ENCODE results near the gene TAOK3.
A peak's percentile ranks its signal among the peaks of the same experiment; 100 is the strongest.
"Not testable (repeated sequence)": the region's sequence is repeated elsewhere in the genome, so short reads cannot be mapped to it uniquely, and the experiment has no call there.

The TAOK3 gene

DNA sequence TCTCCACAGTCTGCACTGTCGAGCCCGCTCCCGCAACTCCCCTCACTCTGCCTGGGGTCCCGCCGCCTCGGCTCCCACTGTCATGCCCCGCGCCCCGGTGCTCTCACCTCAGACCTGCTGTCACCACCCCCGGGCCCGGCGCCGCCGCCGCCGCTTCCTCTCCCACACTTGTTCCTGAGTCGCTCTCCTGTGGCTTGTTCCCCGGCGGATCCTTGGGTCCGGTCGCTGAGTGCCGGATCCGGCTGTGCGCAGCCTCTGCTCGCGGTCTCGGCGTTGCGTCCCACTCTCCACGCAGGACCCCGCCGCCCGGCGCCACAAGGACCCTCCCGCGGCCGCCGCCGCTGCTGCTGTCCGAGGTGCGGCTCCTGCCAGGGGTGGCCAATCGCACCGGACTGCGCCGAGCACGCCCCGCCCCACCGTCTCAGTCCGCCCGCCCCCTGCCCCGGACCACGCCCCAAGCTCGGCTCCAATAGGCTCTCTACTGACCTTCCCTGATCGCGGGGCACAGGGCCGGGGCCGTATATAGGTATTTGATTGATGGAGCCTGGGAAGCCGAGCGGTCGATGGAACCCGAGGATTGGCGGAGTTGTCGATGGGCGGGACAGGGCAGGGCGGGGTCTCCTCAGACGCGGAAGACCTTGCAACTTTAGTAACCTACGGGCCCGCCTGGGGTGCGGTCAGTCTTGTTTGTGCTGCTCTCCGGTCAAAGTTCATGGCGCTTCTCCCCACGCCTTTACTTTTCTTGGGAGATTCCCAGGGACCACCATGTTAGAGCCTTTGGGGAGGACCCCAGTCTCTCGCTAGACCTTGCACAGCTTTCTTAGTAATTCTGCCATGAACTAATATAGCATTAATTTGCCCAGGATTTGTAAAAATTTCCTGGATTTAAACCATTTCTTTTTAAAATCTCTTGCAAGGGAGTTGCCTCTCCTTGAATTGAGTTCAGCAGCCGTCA is at the start of gene TAOK3:
TAOK3 (minus strand) TSS at position 367 of the 955 bp plus-strand sequence. CDS start 117,340 bp downstream, outside the sequence.
- DNase-seq (ENCODE audit: low read depth, low spot score), result peak; percentile 99

DNA sequence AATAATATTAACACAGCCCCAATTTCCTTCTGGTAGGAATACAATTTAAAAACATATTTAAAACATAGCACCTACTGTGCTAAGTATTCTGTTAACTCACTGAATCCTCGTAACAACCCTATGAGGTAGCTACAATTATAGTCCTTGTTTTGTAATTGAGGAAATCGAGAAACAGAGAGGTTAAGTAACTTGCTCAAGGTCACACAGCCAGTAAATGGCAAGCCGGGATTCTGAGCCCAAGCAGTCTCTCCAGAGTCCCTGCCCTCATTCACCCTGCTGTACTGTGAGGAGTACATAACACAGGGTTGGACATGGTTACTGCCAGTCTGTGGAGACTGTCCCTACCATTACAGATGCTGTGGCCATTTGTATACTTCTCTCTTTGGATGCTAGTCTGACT is 48.0 kb upstream of the TAOK3 start:
- no peak for DNase-seq (ENCODE audit: low read depth, low spot score)

DNA sequence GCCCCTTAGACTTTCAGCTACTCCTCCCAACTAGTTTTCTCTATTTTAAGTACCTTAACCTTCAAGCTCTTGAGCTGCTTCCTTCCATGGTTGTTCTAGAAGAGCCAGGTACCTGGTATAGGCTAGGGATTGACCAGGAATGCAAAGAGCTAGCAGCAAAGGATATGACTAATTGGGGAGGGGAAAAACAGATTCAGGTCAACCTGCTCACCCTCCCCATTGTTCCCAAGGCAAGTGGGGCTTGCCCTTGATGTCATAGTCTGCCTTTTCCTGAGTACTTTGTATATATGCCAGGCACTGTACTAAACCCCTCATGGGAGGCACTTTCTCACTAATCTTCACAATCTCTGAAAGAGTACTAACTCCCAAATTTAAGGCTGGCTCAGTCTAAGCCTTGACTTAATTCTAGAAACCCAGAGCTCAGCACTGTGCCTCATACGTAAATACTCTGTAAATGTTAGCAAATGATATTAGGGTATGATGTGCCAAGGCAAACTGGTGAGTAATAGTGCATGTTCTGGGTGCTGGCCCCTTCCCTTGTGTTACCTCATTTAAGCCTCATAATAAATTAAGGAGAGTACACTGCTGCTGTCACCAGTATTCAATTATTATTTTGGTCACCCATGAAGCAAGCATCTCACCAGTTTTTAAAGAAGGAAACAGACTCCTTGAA is 45.8 kb upstream of the TAOK3 start:
- no peak for DNase-seq (ENCODE audit: low read depth, low spot score)

DNA sequence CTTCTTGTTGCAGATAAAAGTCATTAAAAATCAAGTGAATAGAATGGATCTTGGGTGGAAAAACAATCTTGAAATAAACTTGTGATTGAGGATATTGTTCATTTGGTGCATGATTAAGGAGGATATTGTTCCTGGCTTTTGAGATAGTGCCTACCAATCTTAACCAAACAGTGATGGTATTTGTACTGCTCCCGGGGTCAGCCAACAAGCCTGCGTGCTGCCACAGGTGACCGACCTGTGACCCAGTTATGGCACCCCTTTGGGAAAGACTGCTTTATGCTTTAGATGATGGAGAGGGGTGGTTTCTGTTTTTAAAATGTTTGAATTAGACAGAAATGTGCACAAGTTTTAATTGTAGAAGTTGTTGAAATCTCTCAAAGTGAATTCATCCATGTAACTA is 45.2 kb upstream of the TAOK3 start:
- DNase-seq (ENCODE audit: low read depth, low spot score), result no peak

DNA sequence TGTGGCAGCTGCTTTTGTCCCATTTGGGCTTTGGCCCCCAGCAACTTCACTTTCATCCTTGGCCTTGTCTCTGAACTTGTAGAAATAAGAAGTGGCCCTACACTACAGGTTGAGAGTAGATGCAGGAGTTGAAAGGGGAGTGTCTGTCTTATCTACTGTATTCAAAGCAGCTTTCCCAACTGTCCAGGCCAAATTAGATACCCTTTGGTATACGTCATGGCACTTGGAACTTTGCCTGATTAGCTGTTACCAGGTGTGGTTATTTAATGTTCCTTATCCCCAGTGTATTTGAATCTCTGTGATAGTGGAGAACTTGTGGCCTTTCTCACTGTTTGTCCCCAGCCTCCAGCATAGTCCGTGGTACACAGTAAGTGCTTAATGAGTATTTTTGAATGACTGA is 37.1 kb upstream of the TAOK3 start:
- no peak for DNase-seq (ENCODE audit: low read depth, low spot score)

DNA sequence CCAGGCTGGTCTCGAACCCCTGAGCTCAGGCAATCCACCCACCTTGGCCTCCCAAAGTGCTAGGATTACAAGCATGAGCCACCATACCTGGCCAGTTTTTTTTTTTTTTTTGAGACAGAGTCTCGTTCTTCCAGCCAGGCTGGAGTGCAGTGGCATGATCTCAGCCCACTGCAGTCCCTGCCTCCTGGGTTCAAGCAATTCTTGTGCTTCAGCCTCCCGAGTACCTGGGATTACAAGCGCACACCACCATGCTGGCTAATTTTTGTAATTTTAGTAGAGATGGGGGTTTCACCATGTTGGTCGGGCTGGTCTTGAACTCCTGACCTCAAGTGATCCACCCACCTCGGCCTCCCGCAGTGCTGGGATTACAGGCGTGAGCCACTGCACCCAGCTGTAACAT is 35.5 kb upstream of the TAOK3 start:
- not testable (repeated sequence) for DNase-seq (ENCODE audit: low read depth, low spot score)

DNA sequence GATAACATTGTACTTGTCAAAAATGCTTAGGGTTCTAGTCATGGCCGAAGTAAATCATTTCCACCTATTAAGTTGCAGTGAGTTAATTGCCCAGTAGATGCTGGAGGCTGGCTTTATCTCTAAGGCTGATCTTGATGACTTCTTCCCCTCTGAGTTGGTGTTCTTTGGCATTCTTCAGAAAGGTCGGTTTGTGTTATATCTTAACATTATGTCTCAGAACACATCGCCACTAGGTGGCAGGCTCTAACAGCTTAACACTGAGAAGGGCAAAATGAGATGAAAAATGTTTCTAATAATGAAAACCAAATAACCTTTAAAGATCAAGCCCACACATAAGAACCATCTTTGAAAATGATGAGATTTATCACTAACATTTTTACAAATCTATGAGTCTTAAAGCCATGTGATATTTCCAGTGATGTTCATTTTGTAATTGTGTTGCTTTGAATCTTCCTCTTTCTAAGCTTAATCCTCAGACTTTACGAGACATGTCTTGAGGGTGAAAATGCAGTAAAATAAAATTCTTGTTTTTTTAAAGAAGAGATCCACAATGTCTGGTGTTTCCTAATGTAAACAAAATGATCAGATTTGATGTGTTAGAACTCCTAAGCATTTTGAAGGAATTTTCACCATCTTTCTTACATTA is 32.3 kb upstream of the TAOK3 start:
- DNase-seq (ENCODE audit: low read depth, low spot score), result peak; percentile 52

DNA sequence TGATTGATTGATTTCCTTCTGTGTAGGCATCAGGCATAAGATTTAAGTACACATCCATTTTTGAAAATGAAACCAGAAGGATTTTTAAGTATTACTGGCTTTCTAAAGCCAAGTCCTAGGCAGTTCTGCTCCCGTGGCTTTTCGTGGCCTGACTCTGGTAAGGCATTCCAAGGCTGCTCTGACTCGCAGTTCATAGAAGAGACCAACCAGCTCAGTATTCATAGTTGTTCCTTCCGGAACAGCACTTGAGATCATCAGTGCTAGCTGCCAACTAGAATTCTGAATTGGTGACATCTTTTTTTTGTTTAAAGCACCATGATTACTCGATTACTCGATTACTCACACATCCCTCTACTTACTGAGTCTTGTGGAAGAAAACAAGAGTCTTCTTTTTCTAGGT is 29.5 kb upstream of the TAOK3 start:
- no peak for DNase-seq (ENCODE audit: low read depth, low spot score)

DNA sequence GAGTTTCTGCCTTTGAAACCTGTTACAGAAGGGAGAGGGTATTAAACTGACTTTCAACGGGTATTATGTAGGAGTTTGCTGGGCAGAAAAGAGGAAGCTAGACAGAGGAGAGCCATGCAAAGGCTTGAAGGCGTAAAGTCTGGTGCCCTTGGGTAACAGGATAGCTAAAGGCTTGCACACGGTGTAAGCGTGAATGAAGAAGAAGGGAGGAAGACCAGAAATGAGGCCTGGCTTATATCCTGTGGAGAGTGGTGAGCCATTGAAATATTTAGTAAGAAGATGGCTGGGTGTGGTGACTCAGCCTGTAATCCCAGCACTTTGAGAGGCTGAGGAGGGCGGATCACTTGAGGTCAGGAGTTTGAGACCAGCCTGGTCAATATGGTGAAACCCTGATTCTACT is 26.2 kb upstream of the TAOK3 start:
- DNase-seq (ENCODE audit: low read depth, low spot score), result no peak

DNA sequence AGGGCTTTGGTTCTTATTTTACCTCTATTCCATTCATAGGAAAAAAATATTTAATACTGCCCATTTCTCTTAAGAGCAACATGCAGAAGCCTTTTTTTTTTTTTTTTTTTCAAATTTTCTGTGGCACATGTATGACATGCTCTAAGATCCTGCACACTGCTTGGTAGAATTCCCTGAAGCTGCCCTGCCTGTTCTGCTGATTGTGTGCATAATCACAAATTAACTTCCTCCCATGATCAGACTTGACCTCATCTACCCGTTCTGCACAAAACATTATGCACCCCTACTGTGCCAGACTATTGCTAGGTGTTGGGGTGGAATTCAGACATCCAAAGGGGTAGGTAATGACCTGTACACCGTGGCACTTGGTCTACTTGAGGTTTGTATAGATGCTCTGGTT is 25.8 kb upstream of the TAOK3 start:
- DNase-seq (ENCODE audit: low read depth, low spot score), result no peak

DNA sequence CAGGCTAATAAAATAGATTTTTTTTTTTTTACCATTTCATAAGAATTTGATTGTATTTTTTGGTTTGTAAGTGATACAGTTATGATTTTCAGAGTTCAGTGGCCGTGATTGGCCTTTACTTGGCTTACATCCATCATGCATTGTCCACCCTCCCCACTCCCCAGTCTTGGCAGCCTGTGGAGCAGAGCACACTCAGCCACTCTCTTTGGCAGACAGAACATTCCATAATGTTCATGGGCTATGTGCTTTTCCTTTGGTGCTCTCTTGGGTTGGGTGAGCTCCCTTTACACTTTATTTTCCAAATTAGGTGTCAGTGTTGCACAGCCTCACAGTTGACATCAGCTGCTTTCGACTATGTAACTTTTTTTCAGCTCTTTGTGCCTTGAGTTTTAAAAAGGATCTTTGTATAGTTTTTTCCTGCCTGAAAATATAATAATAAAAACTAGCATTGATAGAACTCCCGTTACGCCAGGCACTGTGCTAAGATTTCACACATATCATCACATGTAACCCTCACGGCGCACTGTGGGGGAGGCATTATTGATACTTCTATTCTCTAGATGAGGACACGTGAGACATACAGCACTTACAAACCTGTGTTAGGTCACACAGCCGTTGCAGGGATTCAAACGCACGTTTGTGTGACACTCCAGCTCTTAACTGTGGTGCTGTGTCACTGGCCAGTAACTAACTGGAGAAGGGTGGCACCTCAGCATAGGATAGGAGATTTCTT is 25.2 kb upstream of the TAOK3 start:
- DNase-seq (ENCODE audit: low read depth, low spot score), result no peak

DNA sequence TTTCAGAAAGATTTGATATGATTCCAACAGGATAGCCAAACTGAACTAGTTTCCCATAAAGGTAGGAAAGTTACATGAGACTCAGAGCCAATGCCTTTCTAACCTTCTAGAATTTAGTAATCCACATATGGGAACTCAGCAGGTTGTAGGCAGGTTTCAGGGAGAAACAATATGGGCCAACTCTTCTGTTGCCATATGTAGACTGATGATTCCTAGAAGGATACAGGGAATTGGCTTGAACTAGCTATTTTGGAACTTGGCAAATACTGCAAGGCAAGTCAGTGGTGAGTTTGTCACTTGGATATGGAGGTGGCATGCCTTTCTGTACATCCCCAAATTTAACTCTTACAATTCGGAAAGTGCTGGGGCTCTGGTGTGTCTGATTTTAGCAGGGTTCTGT is 19.1 kb upstream of the TAOK3 start:
- DNase-seq (ENCODE audit: low read depth, low spot score), result no peak

DNA sequence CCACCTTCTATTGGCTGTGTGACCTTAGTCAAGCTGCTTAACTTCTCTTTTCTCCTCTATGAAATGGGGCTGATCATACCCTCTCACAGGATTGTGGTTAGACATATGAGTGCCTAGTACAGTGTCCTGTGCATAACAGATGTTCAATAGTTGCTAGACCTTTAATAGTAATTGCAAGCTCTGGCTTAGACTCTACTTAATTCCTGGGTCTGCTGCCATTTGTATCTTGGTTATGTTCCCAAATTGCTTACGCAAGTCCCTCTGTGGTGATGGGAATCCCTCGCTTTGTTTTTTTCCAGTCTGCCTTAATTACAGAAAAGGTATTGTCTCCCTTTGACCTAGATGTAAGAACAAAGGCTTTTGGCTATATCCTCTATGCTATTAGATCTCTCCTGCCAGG is 18.7 kb upstream of the TAOK3 start:
- DNase-seq (ENCODE audit: low read depth, low spot score), result no peak

DNA sequence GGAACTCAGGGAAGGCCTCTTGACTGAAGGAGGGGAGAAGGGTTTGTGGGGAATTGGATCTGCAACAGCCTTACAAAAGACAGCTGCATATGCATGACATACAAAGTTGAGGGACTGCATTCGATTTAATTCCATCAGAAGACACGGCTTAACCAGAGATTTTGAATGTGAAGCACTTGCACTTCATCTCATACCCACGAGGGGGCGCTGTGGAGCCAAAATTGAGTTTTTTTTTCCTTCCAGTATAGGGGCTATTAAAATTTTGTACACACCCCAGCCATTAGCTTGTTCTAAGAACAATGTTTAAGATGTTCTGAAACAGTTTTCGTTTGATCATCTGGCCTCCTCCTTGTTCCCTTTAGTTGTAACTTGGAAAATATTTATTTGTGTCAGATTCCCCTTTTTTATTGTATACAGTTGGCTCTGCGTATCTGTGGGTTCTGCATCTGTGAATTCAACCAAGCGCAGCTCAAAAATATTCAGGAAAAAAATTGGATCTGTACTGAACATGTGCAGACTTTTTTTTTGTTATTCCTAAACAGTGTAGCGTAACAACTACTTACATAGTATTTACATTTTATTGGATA is 5.3 kb upstream of the TAOK3 start:
- peak; percentile 66 for DNase-seq (ENCODE audit: low read depth, low spot score)

DNA sequence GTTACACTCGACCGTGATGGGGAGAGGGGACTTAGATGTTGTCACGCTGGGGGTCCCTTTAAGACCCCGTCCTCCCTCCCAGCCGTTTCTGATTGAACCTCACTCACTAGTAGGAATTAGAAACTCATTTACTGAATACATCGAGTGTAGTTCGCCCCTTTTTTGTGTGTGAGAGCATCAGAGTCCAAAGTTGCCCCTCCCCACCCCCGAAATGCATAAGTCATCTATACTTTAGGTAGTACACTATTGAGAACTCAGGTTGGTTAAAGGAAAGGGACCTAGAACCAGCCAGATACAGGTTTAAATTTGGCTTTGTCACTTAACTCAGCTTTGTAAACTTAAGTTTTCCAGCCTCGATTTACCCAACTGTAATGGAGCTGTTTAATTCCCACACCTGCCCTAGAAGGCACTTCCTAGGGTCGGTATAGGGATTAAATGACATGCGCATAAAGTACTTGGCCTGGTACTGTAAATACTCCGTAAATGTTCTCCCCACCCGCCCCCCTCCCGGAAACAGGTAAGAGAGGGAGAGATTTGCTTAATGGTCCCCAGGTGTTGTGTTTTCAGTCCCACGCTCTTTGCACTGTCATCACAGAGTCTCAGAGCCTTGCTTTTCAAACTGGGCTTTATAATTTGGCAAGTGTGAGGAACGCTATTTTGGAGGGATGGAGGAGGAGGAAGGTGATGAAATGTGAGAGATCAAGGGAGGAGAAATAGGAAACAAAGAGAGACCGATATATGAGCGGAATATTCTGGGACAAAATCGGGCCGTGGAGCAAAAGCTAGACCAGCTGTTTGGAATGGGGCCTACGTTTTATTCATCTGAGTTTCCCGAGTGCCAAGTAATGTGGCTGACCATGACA is 4.5 kb upstream of the TAOK3 start:
- peak; percentile 13 for DNase-seq (ENCODE audit: low read depth, low spot score)

DNA sequence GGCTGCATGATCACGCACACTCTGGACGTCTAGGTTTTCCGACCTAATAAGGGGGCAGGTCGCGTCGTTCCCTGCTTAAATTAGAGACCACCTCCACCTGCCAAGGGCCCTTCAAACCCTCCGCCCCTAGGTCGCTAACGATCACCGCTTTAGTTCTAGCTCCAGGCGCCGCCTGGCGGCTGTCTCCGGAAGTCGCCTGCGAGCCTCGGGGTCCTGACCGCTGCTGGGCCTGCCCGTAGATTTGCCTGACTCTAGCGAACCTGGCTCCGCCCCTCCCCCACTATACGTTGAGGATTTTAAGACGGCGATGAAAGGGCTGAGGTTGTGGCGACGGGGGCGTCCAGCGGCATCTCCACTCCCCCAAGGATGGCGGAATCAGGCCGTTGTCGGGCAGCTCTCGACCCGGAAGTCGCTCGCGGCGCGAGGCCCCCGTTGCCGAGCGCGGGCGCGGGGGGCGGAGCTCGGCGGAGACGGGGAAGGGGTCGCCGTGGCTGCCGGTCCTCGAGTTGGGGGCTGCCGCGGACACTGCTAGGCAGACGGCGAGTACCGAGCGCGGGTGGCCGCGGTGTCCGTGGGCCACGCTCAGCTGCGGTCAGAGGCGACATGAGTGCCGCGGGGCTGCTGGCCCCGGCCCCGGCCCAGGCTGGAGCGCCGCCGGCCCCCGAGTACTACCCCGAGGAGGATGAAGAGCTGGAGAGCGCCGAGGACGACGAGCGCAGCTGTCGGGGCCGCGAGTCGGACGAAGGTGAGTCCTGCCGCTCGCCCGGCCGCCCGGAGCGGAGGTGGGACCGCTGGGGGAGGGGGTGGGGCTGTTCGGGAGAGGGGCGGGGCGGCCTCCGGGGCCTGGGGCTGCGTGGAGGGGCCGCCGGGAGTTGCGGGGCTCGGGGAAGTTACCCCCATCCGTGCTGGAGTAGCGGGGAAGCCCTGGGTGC is 3.6 kb upstream of the TAOK3 start, which contains the start of gene SUDS3:
SUDS3 (plus strand) TSS at position 467 of the 932 bp plus-strand sequence; CDS start at position 604, 137 bp downstream.
- DNase-seq (ENCODE audit: low read depth, low spot score), result peak; percentile 97

DNA sequence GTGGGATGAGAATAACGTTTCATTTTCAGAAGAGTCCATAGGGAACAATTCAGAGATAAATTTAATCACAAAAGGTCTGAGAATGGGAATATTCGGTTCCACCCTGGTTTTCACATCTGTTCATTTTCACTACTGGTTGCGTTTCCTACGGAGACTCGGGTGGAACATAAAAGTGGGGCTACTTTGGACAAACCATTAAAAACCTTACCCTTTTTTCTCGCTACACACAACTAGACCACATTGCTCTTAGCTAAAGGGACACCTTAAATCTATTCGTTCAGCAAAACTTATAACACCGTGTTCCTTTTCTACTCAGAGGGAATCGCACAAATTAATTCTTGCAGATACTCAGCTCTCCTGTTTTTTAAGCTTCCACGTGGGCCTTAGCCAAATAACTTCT is 2.6 kb upstream of the TAOK3 start:
- DNase-seq (ENCODE audit: low read depth, low spot score), result no peak

DNA sequence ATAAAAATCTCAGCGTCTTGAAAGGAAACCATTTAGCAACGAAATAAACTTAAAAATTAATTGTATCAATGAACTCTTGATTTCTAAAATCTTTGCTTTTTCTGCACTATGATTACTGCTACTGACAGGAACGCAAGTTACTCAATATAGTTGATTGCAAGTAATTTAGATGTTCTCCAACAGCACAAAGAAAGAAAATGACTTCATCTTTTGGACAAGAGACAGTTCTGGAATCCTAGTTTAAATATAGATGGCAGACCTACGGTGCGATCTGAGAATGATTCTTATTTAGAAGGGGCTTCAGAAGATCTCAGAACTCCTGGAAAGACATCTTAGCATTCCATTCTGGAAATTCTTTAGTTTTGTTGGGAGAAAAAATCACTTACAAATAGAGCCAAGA is 2.2 kb upstream of the TAOK3 start:
- no peak for DNase-seq (ENCODE audit: low read depth, low spot score)

DNA sequence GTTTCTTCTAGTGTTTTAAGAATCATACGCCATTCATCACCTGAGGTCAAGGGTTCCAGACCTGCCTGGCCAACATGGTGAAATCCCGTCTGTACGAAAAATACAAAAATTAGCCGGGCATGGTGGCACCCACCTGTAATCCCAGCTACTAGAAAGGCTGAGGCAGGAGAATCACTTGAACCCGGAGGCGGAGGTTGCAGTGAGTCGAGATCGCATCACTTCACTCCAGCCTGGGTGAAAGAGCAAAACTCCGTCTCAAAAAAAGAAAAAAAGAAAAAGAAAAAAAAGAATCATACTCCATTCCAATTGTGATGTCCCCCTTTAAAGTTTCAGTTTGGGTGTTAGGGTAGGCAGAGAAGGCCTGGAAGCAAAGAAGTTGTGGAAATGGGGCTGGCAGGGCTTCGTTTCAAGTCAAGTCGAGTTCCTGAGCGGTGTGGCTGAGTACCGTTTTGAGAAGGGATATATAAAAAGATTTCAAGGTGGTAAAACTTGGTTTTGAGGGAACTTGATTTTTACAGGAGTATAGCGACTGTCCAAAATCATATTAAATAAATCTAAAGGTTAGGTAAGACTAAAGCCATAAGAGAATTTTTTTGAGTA is 1.5 kb upstream of the TAOK3 start:
- DNase-seq (ENCODE audit: low read depth, low spot score), result no peak
